ENCODE results near the gene PPP1CC. TPM values are rescaled to one million over a fixed set of nuclear protein-coding genes. Genes with fewer than 3 reads are reported as not detected.

The PPP1CC gene
- total RNA-seq, 4 donors from 2014 or later = 87.3 to 127 (median 104) TPM

DNA sequence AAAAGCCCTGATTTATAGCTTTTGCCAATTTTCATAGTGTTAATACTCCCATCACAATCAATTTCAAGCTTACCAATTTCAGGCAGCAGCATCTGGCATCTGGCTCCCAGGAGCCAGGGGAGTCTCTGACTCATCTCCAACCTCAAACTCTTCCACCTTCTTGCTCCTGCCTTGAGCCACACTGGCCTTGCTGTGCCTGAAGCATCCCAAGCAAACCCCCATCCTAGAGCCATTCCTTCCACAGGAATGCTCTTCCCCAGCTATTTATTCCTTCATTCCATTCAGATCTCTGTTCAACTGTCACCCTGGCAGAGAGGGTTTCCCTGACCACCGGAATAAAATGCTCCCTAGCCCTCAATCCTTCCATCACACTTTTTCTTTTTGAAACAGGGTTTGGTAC is 13.9 kb upstream of the PPP1CC start:
- no peak for ATAC-seq (ENCODE audit: low FRiP score)
- TF ChIP-seq, protein P1, sequence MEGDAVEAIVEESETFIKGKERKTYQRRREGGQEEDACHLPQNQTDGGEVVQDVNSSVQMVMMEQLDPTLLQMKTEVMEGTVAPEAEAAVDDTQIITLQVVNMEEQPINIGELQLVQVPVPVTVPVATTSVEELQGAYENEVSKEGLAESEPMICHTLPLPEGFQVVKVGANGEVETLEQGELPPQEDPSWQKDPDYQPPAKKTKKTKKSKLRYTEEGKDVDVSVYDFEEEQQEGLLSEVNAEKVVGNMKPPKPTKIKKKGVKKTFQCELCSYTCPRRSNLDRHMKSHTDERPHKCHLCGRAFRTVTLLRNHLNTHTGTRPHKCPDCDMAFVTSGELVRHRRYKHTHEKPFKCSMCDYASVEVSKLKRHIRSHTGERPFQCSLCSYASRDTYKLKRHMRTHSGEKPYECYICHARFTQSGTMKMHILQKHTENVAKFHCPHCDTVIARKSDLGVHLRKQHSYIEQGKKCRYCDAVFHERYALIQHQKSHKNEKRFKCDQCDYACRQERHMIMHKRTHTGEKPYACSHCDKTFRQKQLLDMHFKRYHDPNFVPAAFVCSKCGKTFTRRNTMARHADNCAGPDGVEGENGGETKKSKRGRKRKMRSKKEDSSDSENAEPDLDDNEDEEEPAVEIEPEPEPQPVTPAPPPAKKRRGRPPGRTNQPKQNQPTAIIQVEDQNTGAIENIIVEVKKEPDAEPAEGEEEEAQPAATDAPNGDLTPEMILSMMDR (IDR thresholded peaks at IDR 0.05) = no peak
- no peak for DNase-seq (ENCODE audit: low spot score)

DNA sequence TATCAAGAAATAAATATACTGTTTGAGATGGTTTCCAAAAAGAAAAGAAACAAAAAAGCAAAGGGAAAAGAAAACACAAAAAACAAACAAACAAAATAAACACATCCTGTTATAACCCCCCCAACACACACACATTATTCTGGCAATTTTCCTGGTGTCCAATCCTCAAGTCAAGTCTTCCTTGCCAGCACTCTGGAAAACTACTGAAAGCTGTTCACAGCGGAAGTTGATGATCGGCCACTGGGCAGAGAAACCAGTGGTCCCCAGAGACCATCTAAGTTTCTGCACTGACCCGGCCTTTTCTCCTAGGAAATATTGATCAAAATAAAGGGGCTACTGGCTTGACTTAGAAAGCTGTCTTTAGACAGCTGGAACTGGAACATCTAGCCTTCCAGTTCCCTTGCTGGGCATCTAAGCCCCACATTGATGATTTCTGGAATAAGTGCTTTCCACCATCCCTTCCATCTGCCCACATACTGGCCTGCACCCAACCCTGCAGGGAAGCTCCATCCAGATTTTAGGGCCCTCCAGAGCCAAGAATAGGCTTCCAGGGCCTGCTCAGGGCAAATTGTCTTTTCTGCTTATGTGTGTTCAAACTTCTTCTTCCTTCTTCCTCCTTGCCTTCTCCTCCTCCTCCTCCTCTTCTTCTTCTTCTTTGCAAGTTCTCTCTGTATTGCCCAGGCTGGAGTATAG is 11.6 kb upstream of the PPP1CC start:
- DNase-seq (ENCODE audit: low spot score) (no peak), ATAC-seq (ENCODE audit: low FRiP score) (no peak)
- TF ChIP-seq, protein P1 (IDR thresholded peaks at IDR 0.05) = no peak

DNA sequence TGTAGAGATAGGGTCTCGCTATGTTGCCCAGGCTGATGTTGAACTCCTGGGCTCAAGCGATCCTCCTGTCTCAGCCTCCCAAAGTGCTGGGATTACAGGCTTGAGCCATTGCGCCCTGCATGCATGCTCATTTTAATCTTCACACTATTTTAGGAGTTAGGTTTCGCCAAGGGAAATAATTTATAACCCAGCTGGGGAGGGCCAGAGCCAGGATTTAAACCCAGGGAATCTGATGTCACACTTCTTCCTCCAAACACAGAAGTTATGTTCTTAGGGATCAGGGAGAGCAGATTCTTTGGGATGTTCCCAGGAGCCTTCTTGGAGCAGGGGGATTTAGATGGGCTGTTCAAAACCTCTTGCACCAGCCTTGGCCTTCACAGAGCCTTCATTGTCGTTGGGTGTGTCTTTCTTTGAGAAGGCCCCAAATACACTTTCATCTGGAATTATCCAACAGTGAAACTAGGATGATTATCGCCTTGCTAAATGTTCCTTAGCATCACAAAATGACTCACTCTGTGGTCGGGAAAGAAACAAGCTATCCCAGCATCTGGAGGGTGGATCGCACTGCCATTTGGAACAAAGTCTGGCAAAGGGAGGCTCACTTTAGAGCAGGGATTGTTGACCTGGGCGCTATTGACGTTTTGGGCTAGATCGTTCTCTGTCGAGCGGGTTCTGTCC is 8.2 kb upstream of the PPP1CC start:
- TF ChIP-seq, protein P1 (IDR thresholded peaks at IDR 0.05) = no peak
- no peak for DNase-seq (ENCODE audit: low spot score)
- ATAC-seq (ENCODE audit: low FRiP score) = peak; percentile 32

DNA sequence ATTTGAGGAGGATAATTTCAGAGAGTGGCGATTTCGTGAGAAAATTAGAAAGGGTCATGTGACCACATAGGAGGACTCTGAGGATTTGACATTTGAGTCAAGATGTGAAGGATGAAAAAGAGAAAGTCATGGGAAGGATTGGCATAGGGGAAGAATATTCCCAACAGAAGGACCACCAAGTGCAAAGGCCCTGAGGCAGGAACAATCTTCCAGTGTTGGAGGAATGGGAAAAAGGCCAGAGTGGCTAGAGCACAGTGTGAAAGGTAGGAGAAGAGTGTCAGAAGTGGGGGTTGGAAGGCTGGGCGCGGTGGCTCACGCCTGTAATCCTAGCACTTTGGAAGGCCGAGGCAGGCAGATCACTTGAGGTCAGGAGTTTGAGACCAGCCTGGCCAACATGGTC is 3.9 kb upstream of the PPP1CC start:
- ATAC-seq (ENCODE audit: low FRiP score) (no peak), DNase-seq (ENCODE audit: low spot score) (no peak)
- TF ChIP-seq, protein P1 (IDR thresholded peaks at IDR 0.05) = no peak

DNA sequence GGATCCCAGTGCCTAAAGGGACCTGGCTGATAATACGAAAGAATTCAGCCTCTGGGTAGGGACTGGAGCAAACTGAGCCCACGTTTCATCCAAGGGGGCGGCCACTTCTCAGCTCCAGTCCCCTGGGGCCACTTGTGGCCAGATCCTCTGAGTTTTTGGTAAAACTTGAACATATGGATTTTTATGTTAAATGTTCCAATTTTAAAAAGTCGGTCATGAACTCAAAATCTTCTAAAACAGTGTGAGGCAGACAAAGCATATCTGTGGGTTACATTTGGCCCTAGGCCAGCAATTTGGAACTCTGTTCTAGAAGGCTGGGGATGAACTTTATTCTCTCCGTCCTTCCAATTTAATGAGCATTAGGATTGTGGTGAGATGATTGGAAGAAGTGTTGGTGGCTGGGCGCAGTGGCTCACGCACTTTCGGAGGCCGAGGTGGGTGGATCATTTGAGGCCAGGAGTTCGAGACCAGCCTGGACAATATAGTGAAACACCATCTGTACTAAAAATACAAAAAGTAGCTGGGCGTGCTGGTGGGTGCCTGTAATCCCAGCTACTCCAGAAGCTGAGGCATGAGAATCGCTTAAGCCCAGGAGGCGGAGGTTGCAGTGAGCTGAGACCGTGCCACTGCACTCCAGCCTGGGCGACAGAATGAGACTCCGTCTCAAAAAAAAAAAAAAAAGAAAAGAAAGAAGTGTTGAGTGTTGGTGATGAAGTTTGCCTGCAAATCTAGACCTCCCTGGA is 3.0 kb upstream of the PPP1CC start:
- TF ChIP-seq, protein P1 (IDR thresholded peaks at IDR 0.05) = no peak
- ATAC-seq (ENCODE audit: low FRiP score) (no peak), DNase-seq (ENCODE audit: low spot score) (no peak)

DNA sequence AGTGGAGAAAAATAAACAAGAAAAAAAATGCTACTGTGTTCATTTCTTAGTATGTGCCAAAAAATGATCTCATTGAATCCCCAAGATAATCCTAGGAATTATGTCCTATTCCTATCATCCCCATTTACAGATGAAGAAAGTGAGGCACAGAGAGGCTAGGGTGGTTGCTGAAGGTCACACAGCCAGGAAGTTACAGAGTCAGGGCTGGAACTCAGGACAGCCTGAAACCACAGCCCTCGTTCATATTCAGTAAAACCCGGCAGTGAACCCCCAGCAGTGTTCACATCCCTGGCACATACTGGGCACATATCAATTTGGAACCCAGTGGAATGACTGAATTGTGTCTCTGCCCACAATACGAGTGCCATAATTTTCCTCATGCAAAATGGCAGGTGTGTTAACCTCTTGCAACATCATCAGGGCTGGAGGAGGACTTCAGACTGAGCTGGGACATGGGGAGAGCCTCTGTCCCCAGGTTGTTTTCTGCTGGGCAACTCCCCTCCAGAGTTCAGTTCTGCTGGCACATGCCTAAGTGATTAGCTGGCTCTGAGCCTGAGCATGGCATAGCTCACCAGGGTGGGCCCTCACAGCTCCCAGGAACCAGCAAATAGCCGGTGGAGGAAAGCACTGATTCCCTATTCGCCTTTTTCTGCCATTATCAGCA is 2.0 kb upstream of the PPP1CC start:
- DNase-seq (ENCODE audit: low spot score) (no peak), ATAC-seq (ENCODE audit: low FRiP score) (no peak)
- TF ChIP-seq, protein P1 (IDR thresholded peaks at IDR 0.05) = no peak
